Stomach (tissue), 9 donors: Measurements from ENCODE around the gene PHF23. TPM values are rescaled to one million over a fixed set of nuclear protein-coding genes. Genes with fewer than 3 reads are reported as not detected.

Source experiments
- DNase-seq, 2 donors: peaks; one replicate each; pipeline versions ENCODE4 v3.0.0 to v3.0.0-alpha.2; 2013 to 2019
- H3K27ac ChIP-seq, 5 donors: fragments of 200-600 bp in 4 of 5; sonication (generic) in 4 of 5; one replicate each; pipeline ENCODE4 v1.5.1; 2013 to 2019; ENCODE audit warnings: mild to moderate bottlenecking in 1 of 5, moderate library complexity in 1 of 5
- H3K27me3 ChIP-seq, 3 donors: fragments of 200-600 bp; sonication (generic); one replicate each; pipeline ENCODE4 v1.5.1; 2017 to 2019; ENCODE audit warnings: mixed run types in 1 of 3
- H3K36me3 ChIP-seq, 4 donors: fragments of 200-600 bp; sonication (generic); 1 replicate in 3 of 4; 2 replicates in 1 of 4; pipeline ENCODE4 v1.5.1; 2016 to 2019
- H3K4me1 ChIP-seq, 4 donors: fragments of 200-600 bp; sonication (generic); one replicate each; pipeline ENCODE4 v1.5.1; 2016 to 2019
- H3K4me3 ChIP-seq, 4 donors: fragments of 200-600 bp; sonication (generic) in 3 of 4; one replicate each; pipeline ENCODE4 v1.5.1; 2016 to 2019; ENCODE audit warnings: mild to moderate bottlenecking in 1 of 4
- H3K9me3 ChIP-seq, 4 donors: fragments of 200-600 bp; sonication (generic); one replicate each; pipeline ENCODE4 v1.5.1; 2016 to 2019
- CTCF ChIP-seq, 7 experiments: fragments of 450-650 bp in 4 of 7; fragments of 200-600 bp in 3 of 7; sonication (generic) in 3 of 7; IDR thresholded peaks; one replicate each; pipeline ENCODE4 v1.5.1; 2016 to 2019; ENCODE audit warnings: antibody characterized with exemption in 7 of 7, control low read depth in 2 of 7, mild to moderate bottlenecking in 1 of 7
- EP300 ChIP-seq: sonication (generic); formaldehyde crosslinking; IDR thresholded peaks from one replicate; pipeline ENCODE4 v1.6.1; 2017; ENCODE audit warnings: antibody characterized with exemption
- POLR2A ChIP-seq, 4 donors: fragments of 450-650 bp; IDR thresholded peaks; one replicate each; pipeline ENCODE4 v1.6.1; 2016; ENCODE audit warnings: antibody characterized with exemption in 4 of 4, control low read depth in 2 of 4, mild to moderate bottlenecking in 1 of 4, moderate library complexity in 1 of 4
- POLR2AphosphoS5 ChIP-seq, 3 donors: sonication (generic); formaldehyde crosslinking; IDR thresholded peaks; one replicate each; pipeline ENCODE4 v1.6.1; 2016; ENCODE audit warnings: antibody characterized with exemption in 3 of 3
- WGBS, 5 donors: extraction: QIAGEN DNeasy Blood & Tissue Kit in 3 of 5; methylation state at CpG; one replicate each; pipeline versions ENCODE4 v1.1.5 to v1.1.7; 2013 to 2018; 5-methylcytosine and 5-hydroxymethylcytosine counted together
- intact Hi-C: fragments of 100-400 bp; cut with DNase I; formaldehyde crosslinking; loops from one replicate; pipeline ENCODE4 v1.15.1; 2023; ENCODE audit warnings: low total_unique reads
- polyA plus RNA-seq, 3 donors: library from polyadenylated mRNA; stranded (reverse); fragments of 200-250 nt; gene quantifications; one replicate each; pipeline ENCODE4 v1.2.3, GENCODE V29; 2013
- total RNA-seq, 5 donors: library from RNA; depleted of rRNA; stranded (reverse); fragments of >200 nt; gene quantifications; one replicate each; pipeline versions ENCODE4 v1.1.0 to v1.2.3, GENCODE V29; 2014 to 2016
- donor health status: healthy with polysubstance abuse.
- donor health status: Bipolar disorder and iron deficiency.
- donor health status: healthy.

The PHF23 gene
- total and polyA plus RNA-seq, 8 donors, result 5.2 to 27.2 (median 21.4) TPM

- intact Hi-C loops, result no loop called here
- WGBS, 5 donors, result 69 to 93% (median 83%) methylated on average over 3 to 4 of the region's 4 CpGs
- no peak for TF ChIP-seq POLR2A (IDR thresholded peaks at IDR 0.05)
- TF ChIP-seq CTCF (IDR thresholded peaks at IDR 0.05), result no peak
- no peak for TF ChIP-seq POLR2AphosphoS5 (IDR thresholded peaks at IDR 0.05)
- no peak for TF ChIP-seq EP300
- Histone ChIP-seq H3K4me3 (no peak overlapping the region), H3K27ac (peak overlapping the region in 1 of 5 donors; percentile 36), H3K4me1 (peaks cover 28 to 63% (median 41%) of the 10 kb centered on the region in 4 donors), H3K9me3 (no peaks in the 10 kb centered on the region), H3K27me3 (no peaks in the 10 kb centered on the region), H3K36me3 (peaks cover 63 to 75% (median 73%) of the 10 kb centered on the region in 4 donors)
- no peak for DNase-seq
Measured at GRCh38 chr17:7223375-7223774, 15.9 kb downstream of the PHF23 start.

- no peak for DNase-seq
- no peak for TF ChIP-seq POLR2A (IDR thresholded peaks at IDR 0.05)
- no peak for TF ChIP-seq POLR2AphosphoS5 (IDR thresholded peaks at IDR 0.05)
- TF ChIP-seq CTCF (IDR thresholded peaks at IDR 0.05), result no peak
- TF ChIP-seq EP300, result no peak
- peaks cover 63 to 71% (median 69%) of the 10 kb centered on the region in 4 donors for H3K36me3 ChIP-seq
- H3K9me3 ChIP-seq, result no peaks in the 10 kb centered on the region
- 70 to 83% (median 75%) methylated on average over 4 to 7 of the region's 7 CpGs for WGBS, 5 donors
- intact Hi-C loops, result no loop called here
- peak overlapping the region in 1 of 4 donors; percentile 9 for H3K4me3 ChIP-seq
- H3K27me3 ChIP-seq, result peaks cover 0 to 3% (median 0%) of the 10 kb centered on the region in 3 donors
- peaks cover 32 to 68% (median 46%) of the 10 kb centered on the region in 4 donors for H3K4me1 ChIP-seq
- peak overlapping the region in 1 of 5 donors; percentile 36 for H3K27ac ChIP-seq
Measured at GRCh38 chr17:7222972-7223292, 16.3 kb downstream of the PHF23 start.

- 80 to 87% (median 80%) methylated on average over 14 to 15 of the region's 15 CpGs for WGBS, 5 donors
- Histone ChIP-seq H3K9me3 (no peaks in the 10 kb centered on the region), H3K4me1 (peaks cover 36 to 74% (median 51%) of the 10 kb centered on the region in 4 donors), H3K4me3 (peak overlapping the region in 1 of 4 donors; percentile 92), H3K27me3 (peaks cover 0 to 6% (median 0%) of the 10 kb centered on the region in 3 donors), H3K36me3 (peaks cover 58 to 65% (median 63%) of the 10 kb centered on the region in 4 donors), H3K27ac (peak overlapping the region in 3 of 5 donors; percentile 96 to 100 (median 98))
- intact Hi-C loops, result no loop called here
- TF ChIP-seq CTCF (IDR thresholded peaks at IDR 0.05) (no peak), EP300 (no peak), POLR2AphosphoS5 (IDR thresholded peaks at IDR 0.05) (no peak), POLR2A (IDR thresholded peaks at IDR 0.05) (no peak)
- no peak for DNase-seq
Measured at GRCh38 chr17:7222093-7222971, 16.9 kb downstream of the PHF23 start.

GRCh38 chr17:7221278-7222092, 17.8 kb downstream of the PHF23 start:
- DNase-seq, result no peak
- Histone ChIP-seq H3K36me3 (peaks cover 49 to 56% (median 54%) of the 10 kb centered on the region in 4 donors), H3K27me3 (peaks cover 0 to 12% (median 0%) of the 10 kb centered on the region in 3 donors), H3K4me1 (peaks cover 42 to 82% (median 59%) of the 10 kb centered on the region in 4 donors), H3K9me3 (no peaks in the 10 kb centered on the region), H3K4me3 (peak overlapping the region in 3 of 4 donors; percentile 74 to 95 (median 92)), H3K27ac (peak overlapping the region; percentile 93 to 100 (median 98))
- no peak for TF ChIP-seq POLR2AphosphoS5 (IDR thresholded peaks at IDR 0.05)
- TF ChIP-seq POLR2A (IDR thresholded peaks at IDR 0.05), result no peak
- no peak for TF ChIP-seq EP300
- TF ChIP-seq CTCF (IDR thresholded peaks at IDR 0.05), result no peak
- intact Hi-C loops, result no loop called here
- WGBS, 5 donors, result 69 to 78% (median 75%) methylated on average over 9 to 10 of the region's 10 CpGs
